Astrocyte of the spinal cord (primary cell): ENCODE results near the gene PIK3CG.
"Not testable (repeated sequence)": the region's sequence is repeated elsewhere in the genome, so short reads cannot be mapped to it uniquely, and the experiment has no call there.

Experiments
- DNase-seq: peaks from one replicate; pipeline ENCODE4 v3.0.0; 2011; ENCODE audit warnings: low read depth, low spot score
- H3K4me3 ChIP-seq: 2 replicates; pipeline ENCODE4 v1.5.1; 2011; ENCODE audit warnings: low read depth, mild to moderate bottlenecking, low read length, moderate library complexity
- CTCF ChIP-seq: IDR thresholded peaks from 2 replicates; pipeline ENCODE4 v1.5.1; 2012; ENCODE audit warnings: low read depth, mild to moderate bottlenecking, low read length, inconsistent platforms
- in situ Hi-C: cut with HindIII; loops from 2 replicates; pipeline ENCODE4 v1.10.0; 2017; ENCODE audit warnings: low sequenced_read_pairs

Gene PIK3CG

GRCh38 chr7:106927536-106927935 is 62.5 kb downstream of the PIK3CG start:
- in situ Hi-C loops, result no loop called here
- DNase-seq, result no peak

GRCh38 chr7:106929616-106930015 is 64.5 kb downstream of the PIK3CG start:
- H3K4me3 ChIP-seq, in situ Hi-C loops, DNase-seq: not testable (repeated sequence)

More at GRCh38 chr7:106927536-106927935, 62.5 kb downstream of the PIK3CG start:
- H3K4me3 ChIP-seq, result no peak overlapping the region
- no peak for TF ChIP-seq CTCF

DNA sequence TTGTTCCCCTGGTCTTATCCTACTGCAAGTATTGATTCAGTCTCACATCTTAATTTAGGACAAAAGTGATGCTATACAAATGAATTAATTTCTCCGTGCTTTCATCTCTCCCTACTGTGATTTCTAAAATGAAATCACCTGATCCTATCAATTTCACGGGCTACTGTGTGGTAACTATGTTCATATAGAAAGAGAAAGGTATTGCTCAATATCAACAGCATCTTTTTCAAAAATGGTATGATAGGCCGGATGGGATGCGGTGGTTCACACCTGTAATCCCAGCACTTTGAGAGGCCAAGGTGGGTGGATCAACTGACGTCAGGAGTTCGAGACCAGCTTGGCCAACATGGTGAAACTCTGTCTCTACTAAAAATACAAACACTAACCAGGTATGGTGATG is 71.2 kb downstream of the PIK3CG start:
- TF ChIP-seq CTCF, result no peak
- in situ Hi-C loops, result no loop called here
- DNase-seq, result no peak
- H3K4me3 ChIP-seq, result no peak overlapping the region

- in situ Hi-C loops, H3K4me3 ChIP-seq, DNase-seq: not testable (repeated sequence)
These were observed 73.0 kb downstream of the PIK3CG start for GRCh38 chr7:106938122-106938521.

GRCh38 chr7:106938803-106939202 is 73.7 kb downstream of the PIK3CG start:
- H3K4me3 ChIP-seq, result no peak overlapping the region
- no peak for DNase-seq
- no peak for TF ChIP-seq CTCF
- in situ Hi-C loops, result no loop called here

DNA sequence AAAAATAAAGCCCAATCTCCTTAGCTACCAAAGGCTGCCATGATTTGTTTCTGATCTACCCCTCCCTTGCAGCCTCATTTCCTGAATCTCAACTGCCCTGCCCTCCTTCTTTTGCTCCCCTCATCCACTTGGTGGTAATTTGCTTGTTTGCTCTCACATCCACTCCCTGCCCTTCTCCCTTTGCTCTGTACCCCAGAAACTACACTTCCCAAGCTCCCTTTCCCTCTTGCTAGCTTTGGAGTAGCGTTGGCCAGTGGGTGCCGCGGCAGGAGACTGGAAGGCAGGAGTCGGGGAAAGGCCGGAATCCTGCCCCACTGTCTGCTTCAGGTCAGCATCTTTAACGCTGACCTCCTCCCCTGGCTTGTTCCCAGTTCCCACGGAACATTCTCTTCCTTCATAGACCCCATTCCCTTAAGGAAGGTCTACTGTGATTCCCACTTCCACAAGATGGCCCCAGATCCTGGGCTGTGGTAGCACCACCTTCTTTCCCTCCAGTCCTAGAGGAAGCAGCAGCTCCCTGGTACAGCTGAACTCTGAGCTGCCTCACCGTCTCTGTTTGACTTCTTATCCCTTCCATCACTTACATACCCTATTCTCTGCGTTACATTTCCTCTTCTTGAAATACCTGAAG is 79.1 kb downstream of the PIK3CG start:
- no peak overlapping the region for H3K4me3 ChIP-seq
- TF ChIP-seq CTCF, result no peak
- no peak for DNase-seq
- in situ Hi-C loops, result no loop called here

- peak; percentile 75 for DNase-seq
- peak; percentile 68 for TF ChIP-seq CTCF
- in situ Hi-C loops, result no loop called here
- H3K4me3 ChIP-seq, result no peak overlapping the region
These were observed 82.2 kb downstream of the PIK3CG start for GRCh38 chr7:106947244-106947728.
